HCT116 (cell line): ENCODE measurements around the gene SIGLECL1. TPM values are rescaled to one million over a fixed set of nuclear protein-coding genes. Genes with fewer than 3 reads are reported as not detected.

Experiments
- ATAC-seq: fragments of 200-7000 bp; cut with Tn5 transposase; 2 replicates; pipeline ENCODE4 v1.9.1; 2020; ENCODE audit warnings: mild to moderate bottlenecking, moderate library complexity
- BruUV-seq: library from RNA; stranded (reverse); fragments of 400-500 nt; replicated peaks from 2 replicates; lab custom pipeline; 2021; lab: Mats Ljungman, UMichigan
- CTCF ChIA-PET: fragments of 300-600 bp; sonication (Branson Sonifier 250); formaldehyde crosslinking; loops from one replicate; lab custom pipeline; 2021; ENCODE audit warnings: antibody characterized with exemption; lab: Charles Lee
- POLR2A ChIA-PET: fragments of 300-600, 350-600 bp; sonication (Branson Sonifier 250); formaldehyde crosslinking; loops from one replicate; lab custom pipeline; 2021; ENCODE audit warnings: antibody characterized with exemption; lab: Charles Lee
- RAD21 ChIA-PET, 2 experiments: fragments of 300-600 bp; sonication (Branson Sonifier 250); formaldehyde crosslinking; loops; one replicate each; lab custom pipeline; 2023; ENCODE audit warnings: low total read pairs in 2 of 2; ENCODE audit not compliant: uncharacterized antibody in 2 of 2, unreplicated experiment in 2 of 2, low non-redundant PET in 1 of 2; lab: Charles Lee
- DNase-seq: peaks from one replicate; pipeline ENCODE4 v3.0.0-alpha.2; 2010; ENCODE audit warnings: low read depth, low spot score
- H2AFZ ChIP-seq: fragments of 200-600 bp; shearing (Covaris generic), sonication (generic); 2 replicates; pipeline ENCODE4 v1.6.1; 2017; ENCODE audit warnings: low read depth, mixed run types, mixed read lengths, antibody characterized with exemption, low read length; ENCODE audit not compliant: poor library complexity, severe bottlenecking
- H3K27ac ChIP-seq: 2 replicates; pipeline ENCODE4 v1.5.1; 2012; ENCODE audit warnings: low read depth, low read length
- H3K27me3 ChIP-seq: fragments of 200-600 bp; sonication (generic); 2 replicates; pipeline ENCODE4 v1.6.1; 2016; ENCODE audit warnings: mixed run types, low read length, mixed read lengths; ENCODE audit not compliant: insufficient read depth
- H3K36me3 ChIP-seq, 2 experiments: fragments of 200-500 bp in 1 of 2; fragments of 200-600 bp in 1 of 2; sonication (Bioruptor generic) in 1 of 2; sonication (generic) in 1 of 2; 2 replicates each; pipeline versions ENCODE4 v1.5.1 to v1.6.1; 2014 to 2016; ENCODE audit warnings: low read length in 2 of 2, inconsistent platforms in 1 of 2, mixed read lengths in 1 of 2, mixed run types in 1 of 2; ENCODE audit not compliant: insufficient read depth in 2 of 2, control insufficient read depth in 1 of 2
- H3K4me1 ChIP-seq, 2 experiments: fragments of 200-600 bp in 1 of 2; sonication (generic) in 1 of 2; 2 replicates each; pipeline versions ENCODE4 v1.5.1 to v1.6.1; 2012 to 2017; ENCODE audit warnings: low read length in 2 of 2, inconsistent platforms in 1 of 2, mild to moderate bottlenecking in 1 of 2, mixed read lengths in 1 of 2, mixed run types in 1 of 2, moderate library complexity in 1 of 2; ENCODE audit not compliant: insufficient read depth in 2 of 2, control insufficient read depth in 1 of 2
- H3K4me2 ChIP-seq: fragments of 200-600 bp; sonication (generic); 2 replicates; pipeline ENCODE4 v1.6.1; 2017; ENCODE audit warnings: mixed run types, low read length, mixed read lengths
- H3K4me3 ChIP-seq, 2 experiments: fragments of 200-600 bp in 1 of 2; sonication (generic) in 1 of 2; replicated peaks in 1 of 2; 2 replicates each; pipeline ENCODE4 v1.5.1; 2011 to 2016; ENCODE audit warnings: low read length in 2 of 2, control low read depth in 1 of 2, low read depth in 1 of 2, mild to moderate bottlenecking in 1 of 2, mixed read lengths in 1 of 2, mixed run types in 1 of 2
- H3K79me2 ChIP-seq: fragments of 200-600 bp; sonication (generic); 2 replicates; pipeline ENCODE4 v1.6.1; 2017; ENCODE audit warnings: mild to moderate bottlenecking, mixed run types, low read length, moderate library complexity, mixed read lengths; ENCODE audit not compliant: insufficient read depth
- H3K9ac ChIP-seq: fragments of 200-600 bp; sonication (generic); 2 replicates; pipeline ENCODE4 v1.6.1; 2016; ENCODE audit warnings: low read length, mixed read lengths
- H3K9me2 ChIP-seq: fragments of 200-600 bp; sonication (generic), shearing (Covaris generic); 2 replicates; pipeline ENCODE4 v1.6.1; 2017; ENCODE audit warnings: mixed run types, mild to moderate bottlenecking, moderate library complexity; ENCODE audit not compliant: insufficient read depth
- H3K9me3 ChIP-seq, 2 experiments: fragments of 200-500 bp in 1 of 2; fragments of 200-600 bp in 1 of 2; sonication (Bioruptor generic) in 1 of 2; sonication (generic) in 1 of 2; 2 replicates each; pipeline ENCODE4 v1.6.1; 2014 to 2017; ENCODE audit warnings: low read length in 2 of 2, mixed read lengths in 2 of 2, inconsistent platforms in 1 of 2, low read depth in 1 of 2, mild to moderate bottlenecking in 1 of 2, mixed run types in 1 of 2, moderate library complexity in 1 of 2; ENCODE audit not compliant: control insufficient read depth in 1 of 2, insufficient read depth in 1 of 2
- H4K20me1 ChIP-seq: fragments of 200-600 bp; sonication (generic), shearing (Covaris generic); 2 replicates; pipeline ENCODE4 v1.6.1; 2017; ENCODE audit warnings: mixed run types, mild to moderate bottlenecking, moderate library complexity; ENCODE audit not compliant: insufficient read depth
- REST ChIP-seq: IDR thresholded peaks from 2 replicates; pipeline ENCODE4 v1.6.1; 2012; ENCODE audit warnings: low read depth
- YY1 ChIP-seq: IDR thresholded peaks from 2 replicates; pipeline ENCODE4 v1.6.1; 2011; ENCODE audit warnings: low read length, low read depth, moderate library complexity, mild to moderate bottlenecking; ENCODE audit not compliant: insufficient replicate concordance; ENCODE audit errors: extremely low read depth
- intact Hi-C: fragments of 100-400 bp; cut with micrococcal nuclease; formaldehyde crosslinking; loops from 2 replicates; pipeline ENCODE4 v1.10.0; 2022
- total RNA-seq: library from RNA; stranded (reverse); gene quantifications from one replicate; pipeline ENCODE4 v1.2.1, GENCODE V29; 2021; ENCODE audit not compliant: unreplicated experiment

The SIGLECL1 gene
- total RNA-seq, 1 experiment from 2014 or later, result not detected

GRCh38 chr19:51211833-51212232 lies 39.0 kb upstream of the SIGLECL1 start:
- CTCF ChIA-PET, result no interaction called here

More at GRCh38 chr19:51211833-51212232, 39.0 kb upstream of the SIGLECL1 start:
- Histone ChIP-seq H3K4me1 (no peaks in the 10 kb centered on the region), H4K20me1 (no peaks in the 10 kb centered on the region), H3K27ac (no peak overlapping the region), H3K4me2 (no peak overlapping the region), H3K4me3 (no peak overlapping the region), H3K9me3 (no peaks in the 10 kb centered on the region)
- DNase-seq, result no peak
- intact Hi-C loops, result no loop called here
- TF ChIP-seq REST (no peak), YY1 (no peak)
- TF ChIP-seq, all 23 proteins: peak for 0
- H3K36me3 ChIP-seq, result no peaks in the 10 kb centered on the region
- no peaks in the 10 kb centered on the region for H3K9me2 ChIP-seq
- POLR2A ChIA-PET, result no interaction called here
- no peak for ATAC-seq
- H3K79me2 ChIP-seq, result no peaks in the 10 kb centered on the region
- H3K9ac ChIP-seq, result no peak overlapping the region
- no peaks in the 10 kb centered on the region for H3K27me3 ChIP-seq
- no peak overlapping the region for H2AFZ ChIP-seq
- BruUV-seq, result no TSS peak
- RAD21 ChIA-PET, result no interaction called here
